HG02763 (cell line): Measurements from ENCODE around the gene CEP104.

Experiments used
- ATAC-seq: cut with Tn5 transposase; IDR thresholded peaks from one replicate; pipeline ENCODE4 v1.9.1; 2021; ENCODE audit warnings: mild to moderate bottlenecking, moderate library complexity; ENCODE audit not compliant: unreplicated experiment

CEP104 gene

GRCh38 chr1:3869751-3870301, 12.8 kb upstream of the CEP104 start:
- no peak for ATAC-seq

GRCh38 chr1:3868464-3869006, 11.5 kb upstream of the CEP104 start:
- ATAC-seq: no peak

GRCh38 chr1:3865606-3866160, 8.7 kb upstream of the CEP104 start:
- ATAC-seq: no peak

GRCh38 chr1:3864884-3865283, 7.9 kb upstream of the CEP104 start:
- ATAC-seq: no peak

GRCh38 chr1:3863231-3863935, 6.4 kb upstream of the CEP104 start:
- no peak for ATAC-seq

- ATAC-seq: no peak
Observed at GRCh38 chr1:3858231-3858981, 1.4 kb upstream of the CEP104 start.

GRCh38 chr1:3857791-3858129, 749 bp upstream of the CEP104 start:
- no peak for ATAC-seq

GRCh38 chr1:3852711-3853485, 4.1 kb downstream of the CEP104 start:
- ATAC-seq: no peak

- no peak for ATAC-seq
Observed at GRCh38 chr1:3852091-3852490, 4.9 kb downstream of the CEP104 start.

GRCh38 chr1:3851292-3851691, 5.7 kb downstream of the CEP104 start:
- no peak for ATAC-seq

- no peak for ATAC-seq
Observed at GRCh38 chr1:3850857-3851256, 6.2 kb downstream of the CEP104 start.

- no peak for ATAC-seq
Observed at GRCh38 chr1:3847081-3847480, 9.9 kb downstream of the CEP104 start.

GRCh38 chr1:3846541-3846940, 10.5 kb downstream of the CEP104 start:
- no peak for ATAC-seq

GRCh38 chr1:3842912-3843311, 14.1 kb downstream of the CEP104 start:
- no peak for ATAC-seq

- no peak for ATAC-seq
Observed at GRCh38 chr1:3841491-3841890, 15.5 kb downstream of the CEP104 start.

- no peak for ATAC-seq
Observed at GRCh38 chr1:3838788-3839187, 18.2 kb downstream of the CEP104 start.

GRCh38 chr1:3837685-3838084, 19.3 kb downstream of the CEP104 start:
- no peak for ATAC-seq

GRCh38 chr1:3837200-3837599, 19.8 kb downstream of the CEP104 start:
- no peak for ATAC-seq

GRCh38 chr1:3836421-3836820, 20.6 kb downstream of the CEP104 start:
- ATAC-seq: no peak

GRCh38 chr1:3834701-3835100, 22.3 kb downstream of the CEP104 start:
- no peak for ATAC-seq

- no peak for ATAC-seq
Observed at GRCh38 chr1:3831689-3832088, 25.3 kb downstream of the CEP104 start.
